OCI-LY1 (cell line): ENCODE results near the gene COMMD7.

Experiments
- H2AFZ ChIP-seq: fragments of 200-600 bp; sonication (generic), shearing (Covaris generic); 2 replicates; pipeline ENCODE4 v1.6.0; 2014; ENCODE audit warnings: antibody characterized with exemption, mild to moderate bottlenecking, low read length
- H3F3A ChIP-seq: fragments of 200-600 bp; sonication (generic), shearing (Covaris generic); 2 replicates; pipeline ENCODE4 v1.6.0; 2014; ENCODE audit warnings: mild to moderate bottlenecking, antibody characterized with exemption, low read length, moderate library complexity; ENCODE audit not compliant: insufficient read depth
- H3K27ac ChIP-seq: fragments of 200-600 bp; sonication (generic); 2 replicates; pipeline ENCODE4 v1.5.1; 2014; ENCODE audit warnings: low read length, mixed run types, mild to moderate bottlenecking, low read depth; ENCODE audit not compliant: poor library complexity, severe bottlenecking
- H3K27me3 ChIP-seq: fragments of 200-600 bp; sonication (generic); 2 replicates; pipeline ENCODE4 v1.6.0; 2014; ENCODE audit warnings: antibody characterized with exemption, mild to moderate bottlenecking, low read length, moderate library complexity; ENCODE audit not compliant: insufficient read depth
- H3K36me3 ChIP-seq: fragments of 200-600 bp; sonication (generic); 2 replicates; pipeline ENCODE4 v1.6.1; 2014; ENCODE audit warnings: mild to moderate bottlenecking, antibody characterized with exemption, low read length, moderate library complexity, mixed read lengths; ENCODE audit not compliant: insufficient read depth
- H3K4me1 ChIP-seq: fragments of 200-600 bp; sonication (generic); 2 replicates; pipeline ENCODE4 v1.5.1; 2014; ENCODE audit warnings: mild to moderate bottlenecking, low read length, moderate library complexity; ENCODE audit not compliant: insufficient read depth, severe bottlenecking
- H3K4me2 ChIP-seq: fragments of 200-600 bp; sonication (generic), shearing (Covaris generic); 2 replicates; pipeline ENCODE4 v1.6.1; 2014; ENCODE audit warnings: low read length
- H3K4me3 ChIP-seq: fragments of 200-600 bp; sonication (generic); 2 replicates; pipeline ENCODE4 v1.5.1; 2014; ENCODE audit warnings: low read length, low read depth, mild to moderate bottlenecking, mixed read lengths; ENCODE audit not compliant: poor library complexity, severe bottlenecking
- H3K79me2 ChIP-seq: fragments of 200-600 bp; shearing (Covaris generic); 2 replicates; pipeline ENCODE4 v1.6.1; 2016; ENCODE audit warnings: mixed run types, low read length, mixed read lengths; ENCODE audit not compliant: insufficient read depth
- H3K9ac ChIP-seq: fragments of 200-600 bp; sonication (generic), shearing (Covaris generic); 2 replicates; pipeline ENCODE4 v1.6.1; 2014; ENCODE audit warnings: mild to moderate bottlenecking, low read length, mixed read lengths
- H3K9me2 ChIP-seq: fragments of 200-600 bp; sonication (generic), shearing (Covaris generic); 2 replicates; pipeline ENCODE4 v1.6.1; 2014; ENCODE audit warnings: low read depth, mild to moderate bottlenecking, low read length, mixed read lengths
- H3K9me3 ChIP-seq: fragments of 200-600 bp; shearing (Covaris generic); 2 replicates; pipeline ENCODE4 v1.6.1; 2014; ENCODE audit warnings: low read length, mixed read lengths
- H4K20me1 ChIP-seq: fragments of 200-600 bp; sonication (generic), shearing (Covaris generic); 2 replicates; pipeline ENCODE4 v1.6.0; 2016; ENCODE audit warnings: mild to moderate bottlenecking, low read length; ENCODE audit not compliant: insufficient read depth
- EZH2 ChIP-seq: fragments of 200-600 bp; sonication (generic), shearing (Covaris generic); IDR thresholded peaks from 2 replicates; pipeline ENCODE4 v1.8.0; 2017; ENCODE audit warnings: borderline replicate concordance, mixed run types, mild to moderate bottlenecking, antibody characterized with exemption, low read length, moderate library complexity, mixed read lengths
- TF ChIP-seq, protein P1 (sequence below): fragments of 200-600 bp; sonication (generic), shearing (Covaris generic); IDR thresholded peaks from 2 replicates; pipeline ENCODE4 v1.5.1; 2017; ENCODE audit warnings: mild to moderate bottlenecking, antibody characterized with exemption, low read length, moderate library complexity, mixed read lengths

Gene COMMD7

DNA sequence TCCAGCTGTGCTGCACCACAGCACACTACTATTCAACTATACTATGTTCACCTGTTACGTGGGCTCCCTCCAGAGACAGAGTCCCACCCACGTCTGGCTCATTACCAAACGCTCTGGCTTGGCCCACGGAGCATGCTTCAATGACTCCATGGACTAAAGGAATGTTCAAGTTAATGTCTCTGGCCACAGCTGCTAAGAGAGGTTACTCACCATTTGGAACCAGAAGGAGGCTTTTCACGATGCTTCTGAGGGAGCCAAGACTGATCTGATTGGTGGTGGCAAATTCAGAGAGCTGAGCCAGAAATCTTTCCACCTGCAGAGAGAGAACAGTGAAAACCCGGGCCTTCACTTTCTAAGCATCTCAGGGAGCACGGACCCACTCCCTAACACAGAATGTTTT lies 15.6 kb downstream of the COMMD7 start:
- no peaks in the 10 kb centered on the region for H3F3A ChIP-seq
- no peak overlapping the region for H3K9ac ChIP-seq
- peaks cover 9% of the 10 kb centered on the region for H3K4me1 ChIP-seq
- H3K79me2 ChIP-seq = no peaks in the 10 kb centered on the region
- H3K27me3 ChIP-seq = no peaks in the 10 kb centered on the region
- H4K20me1 ChIP-seq = no peaks in the 10 kb centered on the region
- no peak for TF ChIP-seq EZH2
- TF ChIP-seq, protein P1, sequence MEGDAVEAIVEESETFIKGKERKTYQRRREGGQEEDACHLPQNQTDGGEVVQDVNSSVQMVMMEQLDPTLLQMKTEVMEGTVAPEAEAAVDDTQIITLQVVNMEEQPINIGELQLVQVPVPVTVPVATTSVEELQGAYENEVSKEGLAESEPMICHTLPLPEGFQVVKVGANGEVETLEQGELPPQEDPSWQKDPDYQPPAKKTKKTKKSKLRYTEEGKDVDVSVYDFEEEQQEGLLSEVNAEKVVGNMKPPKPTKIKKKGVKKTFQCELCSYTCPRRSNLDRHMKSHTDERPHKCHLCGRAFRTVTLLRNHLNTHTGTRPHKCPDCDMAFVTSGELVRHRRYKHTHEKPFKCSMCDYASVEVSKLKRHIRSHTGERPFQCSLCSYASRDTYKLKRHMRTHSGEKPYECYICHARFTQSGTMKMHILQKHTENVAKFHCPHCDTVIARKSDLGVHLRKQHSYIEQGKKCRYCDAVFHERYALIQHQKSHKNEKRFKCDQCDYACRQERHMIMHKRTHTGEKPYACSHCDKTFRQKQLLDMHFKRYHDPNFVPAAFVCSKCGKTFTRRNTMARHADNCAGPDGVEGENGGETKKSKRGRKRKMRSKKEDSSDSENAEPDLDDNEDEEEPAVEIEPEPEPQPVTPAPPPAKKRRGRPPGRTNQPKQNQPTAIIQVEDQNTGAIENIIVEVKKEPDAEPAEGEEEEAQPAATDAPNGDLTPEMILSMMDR = no peak
- H3K4me3 ChIP-seq = no peak overlapping the region
- H3K9me3 ChIP-seq = no peaks in the 10 kb centered on the region
- no peak overlapping the region for H2AFZ ChIP-seq
- H3K9me2 ChIP-seq = no peaks in the 10 kb centered on the region
- peaks cover 35% of the 10 kb centered on the region for H3K36me3 ChIP-seq
- no peak overlapping the region for H3K27ac ChIP-seq
- H3K4me2 ChIP-seq = no peak overlapping the region

DNA sequence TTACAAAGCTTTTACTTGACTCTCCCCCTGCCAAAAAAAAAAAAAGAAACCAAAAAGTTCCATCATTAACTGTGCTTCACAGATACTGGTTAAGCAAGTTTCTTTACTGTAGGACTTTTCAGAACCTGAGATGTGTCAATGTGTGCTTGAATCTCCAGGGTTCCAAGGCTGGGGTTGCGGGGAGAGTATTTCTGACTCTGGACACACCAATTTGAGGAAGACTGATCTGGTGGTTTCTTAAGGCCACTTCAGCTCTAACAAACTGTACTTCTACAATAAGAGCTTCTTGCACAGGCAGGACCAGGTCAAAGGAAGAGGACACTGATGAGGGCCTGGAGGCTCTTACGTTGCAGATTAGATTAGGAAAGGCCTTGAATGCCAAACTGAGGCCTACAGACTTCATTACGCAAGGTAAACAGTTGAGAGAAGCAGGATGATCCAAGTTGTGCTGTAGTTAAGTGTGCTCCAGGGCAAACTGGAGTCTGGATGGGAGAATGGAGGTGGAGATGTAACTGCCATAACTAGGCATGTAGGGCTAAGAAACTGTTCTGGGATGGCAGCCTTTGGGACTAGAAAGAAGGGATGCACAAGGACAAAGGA lies 24.4 kb downstream of the COMMD7 start:
- no peak overlapping the region for H2AFZ ChIP-seq
- no peaks in the 10 kb centered on the region for H3K9me2 ChIP-seq
- no peak overlapping the region for H3K4me2 ChIP-seq
- no peak overlapping the region for H3K27ac ChIP-seq
- H3K79me2 ChIP-seq = no peaks in the 10 kb centered on the region
- no peak overlapping the region for H3K4me3 ChIP-seq
- TF ChIP-seq EZH2 = no peak
- TF ChIP-seq, protein P1 = no peak
- H3K4me1 ChIP-seq = no peaks in the 10 kb centered on the region
- no peak overlapping the region for H3K9ac ChIP-seq
- no peaks in the 10 kb centered on the region for H3F3A ChIP-seq
- H3K9me3 ChIP-seq = no peaks in the 10 kb centered on the region
- no peaks in the 10 kb centered on the region for H4K20me1 ChIP-seq
- no peaks in the 10 kb centered on the region for H3K27me3 ChIP-seq
- peaks cover 24% of the 10 kb centered on the region for H3K36me3 ChIP-seq

DNA sequence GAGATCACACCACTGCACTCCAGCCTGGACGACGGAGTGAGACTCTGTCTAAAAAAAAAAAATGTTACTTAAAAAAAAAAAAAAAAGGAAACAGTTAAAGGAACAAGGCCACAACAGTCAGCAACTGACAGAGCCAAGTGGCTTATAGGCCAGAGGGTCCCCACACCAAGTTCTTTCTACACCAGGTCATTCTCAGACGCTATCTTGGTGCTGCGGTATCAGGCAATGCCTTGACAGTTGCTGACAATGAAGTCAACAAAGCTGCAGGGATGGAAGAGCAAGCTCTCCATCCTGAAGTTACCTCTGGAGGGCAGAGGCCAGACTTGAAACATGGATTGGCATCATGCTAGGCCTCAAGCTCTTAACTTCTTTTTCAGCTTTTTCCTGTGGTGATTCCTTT lies 31.9 kb downstream of the COMMD7 start:
- Histone ChIP-seq H3K4me2 (no peak overlapping the region), H2AFZ (no peak overlapping the region), H3K79me2 (no peaks in the 10 kb centered on the region), H3K36me3 (peaks cover 22% of the 10 kb centered on the region), H3K27ac (peak overlapping the region; percentile 38), H3K4me1 (peaks cover 41% of the 10 kb centered on the region), H3F3A (no peaks in the 10 kb centered on the region), H3K9ac (no peak overlapping the region), H3K9me2 (no peaks in the 10 kb centered on the region), H3K4me3 (no peak overlapping the region), H4K20me1 (no peaks in the 10 kb centered on the region), H3K27me3 (no peaks in the 10 kb centered on the region), H3K9me3 (no peaks in the 10 kb centered on the region)
- TF ChIP-seq, protein P1 = no peak
- no peak for TF ChIP-seq EZH2
